NCI-H2196 (cell line): ENCODE data around the gene CNTF.

Experiments
- DNase-seq: peaks from one replicate; lab custom pipeline; 2025; ENCODE audit not compliant: unreplicated experiment; lab: John Stamatoyannopoulos, UW

Gene CNTF

DNA sequence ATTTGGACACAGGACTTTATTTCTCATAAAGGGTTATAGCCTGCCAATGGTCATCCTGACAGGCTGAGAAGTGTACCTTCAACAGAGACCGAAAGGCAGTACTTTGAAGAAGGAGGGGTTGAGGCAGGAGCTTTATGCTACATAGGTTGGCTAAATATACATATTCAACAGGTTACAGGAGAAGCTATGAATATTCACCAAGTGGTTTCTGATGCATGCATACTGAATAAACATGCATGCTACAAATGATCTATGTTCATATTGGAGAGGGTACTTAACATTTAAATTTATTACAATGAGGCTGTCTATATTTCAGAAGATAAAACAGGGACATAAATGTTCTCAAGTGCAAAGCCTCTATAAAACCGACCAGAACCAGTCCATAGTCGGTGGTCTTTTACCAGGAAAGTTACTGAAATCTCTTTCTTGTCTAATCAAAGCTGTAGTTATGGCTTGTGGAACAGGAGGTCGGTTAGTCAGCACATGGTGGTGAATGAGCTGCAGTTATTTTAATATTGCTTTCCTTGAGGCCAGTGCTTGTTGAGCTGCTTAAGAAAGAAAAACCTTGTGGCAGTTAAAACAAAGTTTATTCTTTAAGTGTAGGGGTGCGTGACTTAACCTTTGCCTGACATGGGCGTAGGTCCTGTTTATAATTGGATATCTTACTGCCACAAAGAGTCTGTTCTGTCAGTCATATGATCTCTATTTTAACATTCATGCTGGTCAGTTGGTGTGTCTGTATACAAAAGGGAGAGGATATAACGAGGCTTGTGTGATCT is 19.5 kb downstream of the CNTF start:
- DNase-seq, result no peak

DNA sequence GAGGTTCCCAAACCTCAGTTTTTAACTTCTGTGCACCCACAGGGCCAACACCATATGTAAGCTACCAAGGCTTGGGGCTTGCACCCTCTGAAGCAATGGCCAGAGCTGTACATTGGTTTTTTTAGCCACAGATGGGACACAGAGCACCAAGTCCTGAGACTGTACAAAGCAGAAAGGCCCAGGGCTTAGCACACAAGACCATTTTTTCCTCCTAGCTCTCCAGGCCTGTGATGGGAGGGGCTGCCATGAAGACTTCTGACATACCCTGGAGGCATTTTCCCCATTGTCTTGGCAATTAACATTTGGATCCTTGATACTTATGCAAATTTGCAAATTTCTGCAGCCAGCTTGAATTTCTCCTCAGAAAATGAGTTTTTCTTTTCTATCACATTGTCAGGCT is 23.4 kb downstream of the CNTF start:
- DNase-seq, result no peak

DNA sequence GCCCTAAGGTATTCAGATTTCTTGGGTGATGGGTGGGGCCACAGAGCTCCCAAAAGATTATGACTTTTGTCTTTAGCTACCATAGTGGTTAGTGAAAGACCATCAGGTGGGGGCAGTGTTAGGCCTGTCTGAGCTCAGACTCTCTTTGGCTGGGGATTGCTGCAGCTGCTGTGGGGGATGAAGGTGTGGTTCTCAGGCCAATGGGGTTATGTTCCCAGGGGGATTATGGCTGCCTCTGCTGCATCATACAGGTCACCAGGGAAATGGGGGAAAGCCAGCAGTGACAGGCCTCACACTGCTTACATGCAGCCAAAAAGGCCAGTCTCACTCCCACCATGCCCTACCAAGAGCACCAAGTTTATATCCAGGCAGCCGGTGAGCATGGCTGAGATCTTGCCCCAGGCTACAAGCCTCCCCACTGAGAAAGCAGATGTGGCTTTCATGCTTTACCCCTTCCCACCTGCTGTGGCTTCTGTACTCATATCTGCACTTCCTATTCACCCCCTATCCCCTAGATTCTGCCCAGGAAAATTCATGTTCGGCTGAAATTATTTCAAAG is 24.8 kb downstream of the CNTF start:
- DNase-seq, result no peak

DNA sequence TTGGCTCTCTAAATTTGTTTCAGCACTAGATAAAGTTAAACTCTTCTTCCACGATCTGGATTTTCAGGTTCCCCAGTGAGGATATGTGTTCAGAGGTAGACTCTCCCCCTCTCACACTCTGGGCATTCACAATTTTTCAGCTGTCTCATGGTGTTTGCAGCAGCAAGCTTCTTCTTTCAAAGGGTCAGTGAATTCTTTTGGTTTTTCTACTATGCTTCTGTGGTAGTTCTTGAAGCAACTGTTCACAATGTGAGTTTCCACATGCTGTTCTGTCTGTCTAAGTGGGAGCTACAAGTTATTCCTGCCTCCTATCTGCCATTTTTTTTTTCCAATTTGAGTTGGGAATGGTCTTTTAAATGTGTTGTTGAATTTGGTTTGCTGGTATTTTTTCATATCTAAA is 25.4 kb downstream of the CNTF start:
- DNase-seq, result no peak

DNA sequence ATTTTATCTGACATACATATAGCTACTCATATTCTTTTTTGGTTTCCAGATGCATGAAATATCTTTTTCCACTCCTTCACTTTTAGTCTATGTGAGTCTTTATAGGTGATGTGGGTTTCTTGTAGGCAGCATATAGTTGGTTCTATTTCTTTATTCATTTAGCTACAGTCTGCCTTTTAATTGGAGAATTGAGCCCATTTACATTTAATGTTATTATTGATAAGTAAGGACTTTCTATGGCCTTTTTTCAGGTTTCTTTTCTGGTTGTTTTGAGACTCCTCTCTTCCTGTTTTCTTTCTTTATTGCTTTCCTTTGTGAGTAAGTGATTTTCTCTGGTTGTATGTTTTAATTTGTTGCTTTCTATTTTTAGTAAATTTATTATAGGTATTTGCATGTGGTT is 27.2 kb downstream of the CNTF start:
- no peak for DNase-seq

DNA sequence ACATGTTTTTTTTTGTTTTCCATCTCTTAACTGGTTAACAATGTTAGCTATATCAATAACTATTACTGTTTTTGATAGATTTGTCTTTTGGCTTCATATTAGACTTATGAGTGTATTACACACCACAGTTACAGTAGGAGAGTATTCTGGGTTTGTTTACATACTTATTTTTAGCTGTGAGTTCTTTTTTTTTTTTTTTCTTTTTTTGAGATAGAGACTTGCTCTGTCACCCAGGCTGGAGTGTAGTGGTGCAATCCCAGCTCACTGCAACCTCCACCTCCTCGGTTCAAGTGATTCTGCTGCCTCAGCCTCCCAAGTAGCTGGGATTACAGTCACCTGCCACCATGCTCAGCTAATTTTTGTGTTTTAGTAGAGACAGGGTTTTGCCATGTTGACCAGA is 28.0 kb downstream of the CNTF start:
- DNase-seq, result no peak

DNA sequence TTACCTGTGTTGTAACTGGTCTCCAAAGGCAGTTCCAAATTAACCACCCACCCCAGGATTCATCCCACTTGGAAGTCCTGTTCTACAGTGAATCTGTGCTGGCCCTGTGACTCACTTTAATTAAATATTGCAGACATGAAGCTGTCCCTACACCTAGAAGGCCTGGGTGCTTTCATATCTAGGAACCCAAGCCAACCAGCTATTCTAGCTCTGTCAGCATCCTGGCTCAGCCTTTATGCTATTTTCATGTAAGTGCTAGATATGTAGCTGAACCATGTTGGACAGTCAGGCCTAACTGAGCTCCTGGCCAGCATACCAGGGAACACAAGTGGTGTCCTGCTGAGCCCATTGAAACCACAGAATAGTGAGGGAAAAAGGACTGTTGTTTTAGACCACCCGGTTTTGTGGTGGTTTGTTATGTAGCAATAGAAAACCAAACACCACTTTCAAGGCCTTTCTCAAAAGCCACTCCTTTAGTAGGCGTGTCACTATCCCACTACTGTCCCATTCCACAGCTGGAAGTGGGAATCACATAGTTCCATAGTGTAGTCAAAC is 30.3 kb downstream of the CNTF start:
- DNase-seq, result no peak

DNA sequence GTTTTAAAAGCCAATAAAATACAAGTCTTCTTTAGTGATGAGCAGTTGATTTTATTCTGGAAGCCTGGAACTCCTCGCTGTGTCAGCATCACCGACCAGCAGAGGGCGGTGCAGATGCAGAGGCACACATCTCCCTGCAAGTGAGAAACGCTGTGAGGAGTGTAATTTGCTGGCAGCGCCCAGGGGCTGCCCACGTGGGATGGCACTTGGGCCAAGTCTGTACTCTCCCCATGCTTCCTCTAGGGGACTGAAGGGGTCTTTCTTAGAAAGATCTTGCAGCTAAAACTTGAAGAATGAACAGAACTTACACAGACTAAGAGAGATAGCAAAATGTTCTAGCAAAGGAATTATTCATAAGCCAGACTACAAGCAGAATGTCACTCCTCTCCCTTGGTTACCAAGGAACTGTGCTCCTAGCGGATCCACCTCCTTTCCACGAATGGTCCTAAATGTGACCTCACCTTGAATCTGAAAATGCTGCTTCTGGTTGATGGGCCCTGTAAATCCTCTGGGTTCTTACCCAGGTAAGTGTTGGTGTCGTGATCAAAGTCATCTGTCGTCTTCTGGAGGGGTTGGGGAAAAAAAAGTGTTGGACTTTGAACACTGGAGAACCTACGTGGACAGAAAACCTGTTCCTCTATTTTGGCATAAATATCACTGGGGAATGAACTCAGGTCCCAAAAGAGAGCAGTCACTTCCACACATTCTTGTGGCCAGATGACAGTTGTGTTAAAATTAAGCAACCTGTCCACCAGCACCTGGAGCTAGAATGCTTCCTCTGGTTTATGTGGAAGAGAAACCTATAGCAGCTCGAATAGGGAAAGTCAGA is 31.8 kb downstream of the CNTF start:
- DNase-seq, result peak; percentile 75

DNA sequence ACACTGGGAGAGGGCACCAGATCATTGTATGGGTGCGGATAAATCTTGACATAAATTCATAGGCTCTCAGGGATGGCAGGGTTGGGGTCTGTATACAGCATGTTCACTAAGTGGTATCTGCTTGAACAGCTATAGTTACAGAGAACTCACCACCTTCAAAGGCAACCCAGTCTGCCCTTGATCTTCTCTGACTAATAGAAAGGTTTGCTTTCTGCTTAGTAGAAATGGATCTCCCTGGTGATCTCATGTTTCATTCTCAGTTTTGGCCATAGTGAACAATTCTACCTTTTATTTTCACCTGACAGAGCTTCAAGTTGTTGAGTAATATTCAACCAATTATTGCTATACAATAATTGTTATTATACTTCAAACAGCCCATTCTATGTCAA is 32.4 kb downstream of the CNTF start:
- DNase-seq, result no peak

DNA sequence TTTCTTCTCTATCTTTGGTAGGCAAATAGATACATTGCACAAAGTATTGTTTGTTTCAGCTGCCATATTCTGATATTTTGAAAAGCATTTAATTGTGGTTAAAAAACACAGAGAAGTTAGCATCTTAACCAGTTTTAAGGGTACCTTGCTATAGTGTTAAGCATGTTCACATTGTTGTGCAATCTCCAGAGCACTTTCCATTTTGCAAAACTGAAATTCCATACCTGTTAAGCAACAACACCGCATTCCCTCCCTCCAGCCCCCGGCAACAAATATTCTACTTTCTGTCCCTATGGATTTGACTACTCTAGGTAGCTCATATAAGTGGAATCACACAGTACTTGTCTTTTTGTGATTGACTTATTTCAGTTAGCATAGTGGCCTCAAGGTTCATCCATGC is 33.9 kb downstream of the CNTF start:
- no peak for DNase-seq

DNA sequence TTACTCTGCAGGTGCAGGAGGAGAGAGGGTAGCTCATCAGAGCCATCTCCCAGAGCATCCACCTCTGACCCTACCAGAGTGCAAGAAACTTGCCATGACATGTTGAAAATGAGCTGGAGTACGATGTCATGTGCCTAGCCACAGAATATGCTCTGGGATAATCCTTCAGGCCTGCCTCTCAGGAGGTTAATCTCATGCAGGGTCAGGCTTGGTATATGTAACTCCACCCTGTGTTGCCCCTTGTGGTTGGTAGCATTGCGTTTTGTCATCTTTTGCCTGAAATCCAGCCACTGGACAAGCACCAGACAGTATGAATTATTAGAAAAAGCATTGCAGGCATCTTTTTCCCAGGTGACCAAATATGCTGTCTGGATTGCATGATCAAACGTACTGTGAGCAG is 36.2 kb downstream of the CNTF start:
- no peak for DNase-seq

DNA sequence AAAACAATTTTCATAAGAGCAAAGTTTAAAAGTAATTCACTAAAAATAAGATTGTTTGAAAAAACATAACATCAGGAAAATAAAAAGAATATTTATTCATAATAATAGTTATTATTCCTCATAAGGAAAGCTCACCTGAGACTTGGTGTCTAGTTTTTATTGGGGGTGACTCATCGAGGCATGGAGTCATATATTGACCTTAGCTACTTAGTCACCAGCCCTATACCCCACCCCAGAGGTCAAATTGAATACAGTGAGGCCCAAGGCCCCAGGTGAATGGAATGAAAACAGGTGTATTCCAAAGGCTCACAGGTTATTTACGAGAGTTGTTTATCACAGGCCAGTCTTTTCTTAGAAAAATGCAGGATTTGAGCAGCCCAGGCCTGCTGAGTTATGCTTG is 36.9 kb downstream of the CNTF start:
- no peak for DNase-seq

DNA sequence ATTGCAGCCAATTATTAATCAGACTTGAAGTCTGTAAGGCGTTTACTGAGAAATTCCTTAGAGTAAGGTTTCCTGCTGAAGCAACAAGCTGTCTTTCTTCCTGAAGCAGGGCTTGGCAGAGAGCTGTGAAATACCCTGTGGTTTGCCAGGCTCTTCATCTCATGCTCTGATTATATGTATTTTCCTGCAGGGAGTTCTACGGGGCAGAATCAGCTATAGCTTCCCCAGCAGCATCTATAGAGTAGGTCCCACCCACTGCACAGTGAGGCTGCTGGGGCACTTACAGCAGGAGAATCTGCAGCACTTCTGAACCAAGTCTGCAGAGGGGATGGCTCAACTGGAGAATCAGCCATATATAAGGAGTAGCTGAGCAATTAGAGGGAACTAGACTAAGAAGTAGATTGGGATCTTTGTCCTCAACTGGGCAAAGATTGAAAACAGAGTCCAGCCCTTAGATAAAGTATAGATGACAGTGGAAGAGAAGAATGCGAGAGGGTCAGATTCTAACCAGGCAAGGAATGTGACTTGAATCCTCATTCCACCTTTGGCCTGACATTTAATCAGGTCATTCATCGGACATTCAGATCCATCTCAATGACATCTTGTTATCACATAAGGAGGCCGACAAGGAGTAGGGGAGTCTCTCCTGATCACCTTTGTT is 37.6 kb downstream of the CNTF start:
- DNase-seq, result no peak

DNA sequence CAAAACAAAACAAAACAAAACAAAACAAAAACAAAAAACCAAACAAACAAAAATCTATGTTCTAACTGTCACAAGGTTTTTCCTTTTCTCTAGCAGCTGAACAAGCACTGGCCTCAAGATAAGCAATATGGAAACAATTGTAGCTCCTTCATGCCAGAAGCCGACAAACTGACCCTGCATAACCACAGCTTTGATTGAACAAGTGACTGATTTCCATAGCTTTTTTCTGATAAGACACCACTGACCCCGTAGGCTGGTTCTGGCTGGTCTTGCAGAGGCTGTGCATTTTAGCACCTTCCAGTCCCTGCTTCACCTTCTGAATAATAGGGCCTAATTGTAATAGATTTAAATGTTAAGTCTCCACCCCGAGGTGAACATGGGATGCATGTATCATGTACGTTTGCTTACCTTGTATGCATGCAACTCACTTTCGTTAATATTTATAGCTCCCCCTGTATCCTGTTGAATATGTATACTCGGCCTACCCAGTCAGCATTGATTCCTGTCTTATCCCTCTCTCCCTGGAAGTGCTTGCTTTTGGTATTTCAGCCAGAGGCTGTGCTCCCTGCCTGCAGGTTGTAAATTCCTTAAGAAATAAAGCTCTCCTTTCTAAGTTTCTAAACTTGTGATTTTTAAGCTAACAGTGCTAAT is 49.6 kb downstream of the CNTF start:
- no peak for DNase-seq

DNA sequence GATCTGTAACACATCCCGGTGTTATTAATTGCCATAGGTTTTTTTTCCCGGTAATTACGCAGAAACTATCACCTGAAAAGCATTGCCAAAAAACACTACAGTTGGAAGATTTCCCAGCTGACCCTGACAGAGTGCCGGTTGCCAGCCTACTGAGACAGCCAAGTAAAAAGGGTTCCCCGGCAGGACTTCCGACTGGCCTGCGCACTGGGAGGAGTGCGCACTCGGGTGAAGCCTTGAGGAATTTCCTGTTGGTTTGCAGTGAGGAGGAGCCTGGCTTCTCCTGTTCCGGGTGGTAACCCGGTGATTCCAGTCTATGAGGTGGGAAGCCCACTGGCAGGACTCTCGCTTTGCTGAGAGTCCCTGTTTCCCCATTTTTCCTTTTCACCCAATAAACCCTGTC is 52.1 kb downstream of the CNTF start:
- no peak for DNase-seq
